ENCODE measurements around the gene TRAFD1. TPM values are rescaled to one million over a fixed set of nuclear protein-coding genes. Genes with fewer than 3 reads are reported as not detected.

The TRAFD1 gene
- total RNA-seq (ENCODE audit: low replicate concordance): 33.0 and 39.3 TPM in 2 replicates

GRCh38 chr12:112125250-112125999 lies at the start of gene TRAFD1:
Gene TRAFD1 (plus strand): TSS chr12:112125560. CDS start chr12:112130523, 4,963 bp downstream.

GRCh38 chr12:112108202-112109079 lies 16.9 kb upstream of the TRAFD1 start, which contains the start of gene NAA25:
Gene NAA25 (minus strand): TSS chr12:112108783. CDS start chr12:112108773, 10 bp downstream.

Other genes with a start within 250 kb of the TRAFD1 start
- 3.5 and 10.4 TPM in 2 replicates for gene TMEM116, start 112.4 kb upstream of the TRAFD1 start, total RNA-seq (ENCODE audit: low replicate concordance)
- 80.3 and 155 TPM in 2 replicates for gene ERP29, start 112.1 kb upstream of the TRAFD1 start, total RNA-seq (ENCODE audit: low replicate concordance)
- 6.1 and 14.5 TPM in 2 replicates for gene NAA25, start 16.8 kb upstream of the TRAFD1 start, total RNA-seq (ENCODE audit: low replicate concordance)

Measured in smooth muscle cell of the coronary artery (primary cell).